ENCODE measurements around the gene EIPR1. TPM values are rescaled to one million over a fixed set of nuclear protein-coding genes. Genes with fewer than 3 reads are reported as not detected.
A peak's percentile ranks its signal among the peaks of the same experiment; 100 is the strongest.

The EIPR1 gene
- total and polyA plus RNA-seq, 2 of the 13 experiments (the other 11 are each of a cell fraction or from before 2014, with no cell fraction given) = 70.0 to 96.3 TPM

GRCh38 chr2:3179208-3179607 is 198.4 kb downstream of the EIPR1 start (continued):
- TF ChIP-seq PITX1 (CRISPR knock-in tag; IDR thresholded peaks at IDR 0.05) = no peak
- no peak for TF ChIP-seq USF2 (IDR thresholded peaks at IDR 0.05; ENCODE audit: low read depth, low read length)
- TF ChIP-seq USF2 (CRISPR knock-in tag; IDR thresholded peaks at IDR 0.05; ENCODE audit: borderline replicate concordance) = no peak
- TF ChIP-seq CTCF (CRISPR knock-in tag; IDR thresholded peaks at IDR 0.05) = peak; percentile 43
- no peak for TF ChIP-seq ATF4 (CRISPR knock-in tag; IDR thresholded peaks at IDR 0.05)

- intact Hi-C loops (cut with micrococcal nuclease; ENCODE audit: unreplicated experiment) = no loop called here
- no peak for DNase-seq (ENCODE audit: low spot score)
- POLR2A ChIA-PET = no interaction called here
Measured at GRCh38 chr2:3178578-3179031, 199.0 kb downstream of the EIPR1 start.

More at GRCh38 chr2:3178578-3179031, 199.0 kb downstream of the EIPR1 start:
- no TSS peak for BruUV-seq (replicated peaks)
- H3K4me1 ChIP-seq (ENCODE audit: insufficient read depth, low read length) = no peaks in the 10 kb centered on the region
- no peaks in the 10 kb centered on the region; the same call in 1 of the 2 replicates for H4K20me1 ChIP-seq (ENCODE audit: insufficient read depth, low read length)
- H3K79me2 ChIP-seq (ENCODE audit: insufficient read depth, low read length) = no peaks in the 10 kb centered on the region
- H3K9ac ChIP-seq (ENCODE audit: insufficient read depth, low read depth, low read length) = no peak overlapping the region
- no peak overlapping the region for H2AFZ ChIP-seq (ENCODE audit: low read length)
- no peak for ATAC-seq
- 93% methylated on average over 4 of the region's 7 CpGs for WGBS (ENCODE audit: low lambda C conversion rate)
- no peak for TF ChIP-seq SIX4 (CRISPR knock-in tag; IDR thresholded peaks at IDR 0.05)
- TF ChIP-seq YEATS4 (CRISPR knock-in tag; IDR thresholded peaks at IDR 0.05; ENCODE audit: borderline replicate concordance) = no peak
- TF ChIP-seq ARID4A (CRISPR knock-in tag; IDR thresholded peaks at IDR 0.05; ENCODE audit: borderline replicate concordance) = no peak
- no peak for TF ChIP-seq SRY (CRISPR knock-in tag; IDR thresholded peaks at IDR 0.05)
- H3K9me3 ChIP-seq (ENCODE audit: low read length) = no peaks in the 10 kb centered on the region
- FAIRE-seq = no peak
- in situ Hi-C loops (cut with HindIII; ENCODE audit: extremely low pct_ligation_motif_present, low pct_unique_long_range_greater_than_20kb) = no loop called here
- H3K27me3 ChIP-seq (ENCODE audit: control insufficient read depth in 1 of 2, insufficient read depth in 2 of 2, low read length in 2 of 2) = no peaks in the 10 kb centered on the region
- CTCF ChIA-PET (ENCODE audit: low intra/inter-chr PET ratio, low total read pairs) = no interaction called here
- no peak overlapping the region for H3K4me2 ChIP-seq (ENCODE audit: low read depth, low read length)
- no peak overlapping the region for H3K27ac ChIP-seq (ENCODE audit: extremely low read length, insufficient read depth, low read length)
- H3K4me3 ChIP-seq (replicated peaks in 1 of 3; ENCODE audit: insufficient read depth in 1 of 3, low read depth in 2 of 3, low read length in 3 of 3) = no peak overlapping the region
- peaks cover 6 to 11% of the 10 kb centered on the region in 2 experiments; a peak in 3 of 5 replicates for H3K36me3 ChIP-seq (replicated peaks in 1 of 2; ENCODE audit: control insufficient read depth in 1 of 2, insufficient read depth in 2 of 2, low read length in 2 of 2)

Measured in HepG2 (cell line).